GM21528 (cell line): Measurements from ENCODE around the gene ZCCHC24.

Experiments used
- ATAC-seq: cut with Tn5 transposase; IDR thresholded peaks from one replicate; pipeline ENCODE4 v1.9.1; 2021; ENCODE audit warnings: mild to moderate bottlenecking, moderate library complexity; ENCODE audit not compliant: unreplicated experiment, low FRiP score

The ZCCHC24 gene

DNA sequence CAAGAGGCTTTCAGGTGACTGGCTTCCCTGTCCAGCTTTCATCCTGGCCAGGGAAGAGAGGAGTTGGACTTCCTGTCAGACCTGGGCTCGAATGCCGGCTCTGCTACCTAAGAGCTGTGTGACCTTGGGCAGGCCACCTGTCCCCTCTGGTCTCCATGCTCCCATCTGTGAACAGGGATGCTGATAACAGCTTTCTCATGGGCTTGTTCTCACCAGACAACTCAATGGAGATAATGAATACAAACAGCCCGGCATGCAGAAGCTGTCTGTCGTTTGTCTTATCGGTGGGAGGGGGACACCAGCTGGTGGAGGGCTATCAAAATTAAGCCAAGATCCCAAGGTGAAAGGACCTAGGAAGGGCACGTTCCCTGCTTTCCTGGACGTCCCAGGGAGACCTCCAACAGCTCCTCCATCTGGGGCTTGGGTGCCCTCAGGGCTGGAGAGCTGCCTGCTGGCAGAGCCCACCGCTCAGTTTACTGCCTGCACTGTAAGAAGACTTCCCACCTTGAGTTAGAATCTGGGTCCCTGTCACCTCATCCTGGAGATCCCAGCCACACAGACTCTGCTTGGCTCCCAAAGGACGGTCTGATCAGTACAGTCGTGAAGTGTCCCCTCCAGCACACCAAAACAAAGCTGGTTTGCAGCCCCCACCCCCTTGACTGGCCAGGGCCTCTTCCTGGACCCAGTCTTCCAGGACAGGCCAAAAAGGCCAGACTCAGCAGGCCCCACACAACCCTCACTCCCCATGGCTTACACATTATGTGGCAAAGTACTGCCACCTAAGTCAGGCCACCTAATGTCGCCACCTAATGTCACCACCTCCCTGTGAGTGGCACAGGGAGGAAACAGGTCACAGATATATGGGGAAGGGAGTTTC lies 57.2 kb downstream of the ZCCHC24 start:
- no peak for ATAC-seq

DNA sequence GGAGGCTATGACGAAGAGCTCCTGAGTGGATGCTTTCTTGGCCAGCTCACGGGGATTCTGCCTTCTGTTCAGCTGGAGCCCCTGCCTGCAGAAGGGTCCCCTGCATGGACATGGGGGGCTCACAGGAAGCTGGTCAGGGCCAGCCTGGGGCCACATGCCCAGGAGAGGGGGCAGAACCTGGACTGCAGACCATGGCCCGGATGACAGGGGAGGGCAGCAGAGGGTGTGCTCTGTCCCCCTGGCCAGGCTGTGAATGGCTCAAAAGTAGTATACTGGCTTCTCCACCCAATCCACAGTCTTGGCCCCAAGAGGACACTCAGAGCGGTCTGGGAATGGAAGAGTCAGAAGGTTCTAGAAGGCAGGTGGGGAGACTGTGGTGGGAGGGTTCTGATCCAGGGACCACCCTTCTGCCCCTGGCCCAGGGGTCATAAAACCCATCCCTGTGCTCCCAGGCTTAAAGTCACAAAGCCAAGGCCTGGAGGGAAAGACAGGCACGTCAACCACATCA lies 57.9 kb downstream of the ZCCHC24 start:
- ATAC-seq = no peak

DNA sequence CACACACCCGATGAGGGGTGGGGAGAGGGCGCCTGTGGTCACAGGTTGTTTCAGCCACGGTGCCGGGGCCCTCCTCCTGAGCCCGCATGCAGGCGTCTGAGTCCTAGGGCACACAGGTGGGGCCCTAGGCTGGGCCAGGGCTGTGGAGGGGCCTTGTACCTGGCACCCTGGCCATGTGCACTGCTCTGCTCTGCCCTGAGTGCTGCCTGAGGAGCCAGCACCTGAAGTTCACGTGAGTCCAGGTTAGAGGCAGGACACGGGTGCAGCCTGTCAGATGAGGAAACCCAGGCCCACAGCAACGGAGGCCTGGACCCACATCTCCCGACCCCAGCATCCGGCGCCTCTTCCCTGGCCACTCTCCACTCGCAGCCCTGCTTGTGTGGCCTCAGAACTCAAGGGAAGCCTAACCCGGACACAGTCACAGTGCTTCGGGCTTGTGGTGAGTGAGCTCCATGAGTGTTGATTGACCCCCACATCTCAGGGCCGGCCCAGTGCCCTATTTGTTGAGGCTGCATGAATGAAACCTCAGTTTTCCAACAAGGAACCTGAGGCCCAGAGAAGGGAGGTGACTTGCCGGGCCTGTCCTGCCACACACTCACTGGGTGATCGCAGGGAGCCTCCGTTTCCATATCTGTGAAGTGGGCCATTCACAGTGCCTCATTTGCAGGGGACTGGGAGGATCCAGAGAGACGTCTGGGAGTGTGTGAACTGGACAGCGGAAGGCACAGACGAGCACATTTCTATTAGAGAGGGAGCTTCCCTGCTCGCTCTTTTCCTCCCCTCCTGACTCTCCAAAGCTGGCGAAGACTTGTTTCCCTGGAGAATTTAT lies 58.6 kb downstream of the ZCCHC24 start:
- ATAC-seq = no peak

DNA sequence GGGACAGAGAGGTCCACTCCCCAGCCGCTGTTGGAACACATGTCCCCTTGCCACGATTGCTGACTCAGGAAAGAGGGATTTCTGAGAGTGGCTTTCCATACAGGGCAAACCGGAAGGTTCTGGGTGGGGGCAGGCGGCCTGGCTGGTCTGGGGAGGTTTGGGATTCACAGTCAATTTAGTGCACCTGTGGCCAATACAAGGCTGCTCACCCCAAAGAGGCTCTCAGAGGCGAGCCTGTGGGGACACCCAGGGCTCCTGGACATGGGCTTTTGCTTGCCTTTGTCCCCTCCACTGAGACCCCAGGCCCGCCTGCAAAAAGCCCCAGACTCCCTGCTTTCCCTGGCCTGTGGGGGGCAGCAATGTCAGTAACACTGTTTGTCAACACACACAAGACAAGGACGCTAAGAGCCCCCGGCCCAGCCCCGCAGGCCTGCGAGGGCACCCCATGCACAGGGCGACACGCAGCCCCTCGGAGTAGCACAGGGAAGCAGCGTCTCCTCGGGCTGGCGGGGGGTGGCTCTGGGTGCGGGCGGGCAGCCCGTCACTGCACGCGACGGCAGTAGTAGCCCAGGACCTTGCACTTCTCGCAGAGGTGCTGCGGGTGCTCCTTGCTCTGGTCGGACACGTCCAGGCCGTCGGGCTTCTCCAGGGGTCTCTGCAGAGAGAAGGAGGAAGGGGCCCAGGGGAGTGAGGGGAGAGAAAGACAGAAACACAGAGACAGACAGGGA lies 59.5 kb downstream of the ZCCHC24 start:
- ATAC-seq = no peak

DNA sequence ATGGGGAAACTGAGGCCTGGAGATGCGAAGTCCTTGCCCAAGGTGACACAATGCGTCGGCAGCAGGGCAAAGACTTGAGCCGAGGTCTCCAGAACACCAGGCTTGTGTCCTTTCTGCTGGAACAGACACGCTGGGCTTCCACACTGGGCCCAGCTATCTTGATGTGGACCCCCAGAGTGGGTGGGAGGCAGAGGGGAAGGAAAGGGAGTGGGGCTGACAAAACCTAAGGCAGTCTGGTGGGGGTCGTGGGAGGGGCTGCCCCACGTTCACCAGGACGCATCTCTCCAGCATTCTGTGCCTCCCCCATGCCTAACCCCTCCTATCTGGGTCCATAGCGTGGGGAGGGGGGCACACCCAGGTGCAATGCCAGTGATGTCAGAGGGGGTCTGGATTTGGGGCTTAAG lies 60.0 kb downstream of the ZCCHC24 start:
- no peak for ATAC-seq

DNA sequence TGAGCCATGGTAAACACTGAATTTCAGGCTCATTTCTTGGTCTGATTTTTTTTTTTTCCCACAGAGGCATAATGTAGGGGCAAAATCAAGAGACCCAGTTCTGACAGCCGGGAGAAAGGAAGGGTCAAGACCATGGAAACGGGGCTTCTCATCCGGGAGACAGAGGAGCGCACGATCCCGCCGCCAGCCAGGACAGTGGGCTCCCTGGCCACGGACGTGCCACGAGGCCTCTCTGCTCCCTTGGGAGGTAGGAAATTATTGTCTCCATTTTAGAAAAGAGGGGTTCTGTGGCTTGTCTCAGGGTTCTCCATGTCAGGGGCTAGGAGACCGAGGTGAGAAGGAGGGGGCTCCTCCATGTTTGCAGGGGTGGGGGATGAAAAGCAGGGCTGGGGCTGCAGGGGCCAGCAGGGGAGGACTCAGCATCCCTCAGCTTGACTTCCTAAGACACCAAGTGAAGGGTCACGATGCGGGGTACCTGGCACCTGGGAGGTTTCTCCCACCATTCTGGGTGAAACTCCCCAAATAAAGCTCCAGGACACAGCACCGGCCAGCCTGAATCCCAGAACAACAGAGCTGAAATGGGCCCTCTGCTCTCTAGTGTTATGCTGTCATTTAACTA lies 60.5 kb downstream of the ZCCHC24 start:
- no peak for ATAC-seq

DNA sequence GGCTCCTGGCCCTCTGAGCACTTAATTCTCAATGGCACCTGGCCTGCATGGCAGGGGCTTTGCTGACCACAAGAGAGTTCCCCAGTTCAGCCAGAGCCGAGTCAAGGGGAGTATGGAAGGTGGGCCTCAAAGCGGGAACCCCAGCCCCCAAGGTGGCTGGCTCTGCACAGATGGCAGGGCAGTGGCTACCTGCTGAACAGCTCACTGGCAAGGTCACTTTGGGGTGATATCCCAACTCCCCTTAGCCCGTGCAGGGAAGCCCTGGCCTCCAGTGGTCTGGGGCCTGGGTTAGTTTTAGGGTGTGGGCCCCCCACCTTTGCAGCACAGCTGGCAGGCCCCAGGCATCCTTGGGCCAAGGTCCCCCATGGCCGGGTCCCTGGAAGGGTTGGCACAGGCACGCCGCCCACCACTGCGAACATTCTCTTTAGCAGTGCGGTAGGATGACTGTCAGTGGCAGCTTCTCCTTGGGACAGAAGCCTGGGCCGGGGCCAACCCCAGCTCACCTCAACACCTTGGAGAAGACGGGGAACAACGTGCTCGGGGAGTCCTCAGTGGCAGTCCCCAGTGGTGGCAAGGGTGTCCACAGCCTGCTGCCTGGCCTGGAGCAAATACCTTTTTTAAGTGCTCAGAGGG lies 61.3 kb downstream of the ZCCHC24 start:
- no peak for ATAC-seq

DNA sequence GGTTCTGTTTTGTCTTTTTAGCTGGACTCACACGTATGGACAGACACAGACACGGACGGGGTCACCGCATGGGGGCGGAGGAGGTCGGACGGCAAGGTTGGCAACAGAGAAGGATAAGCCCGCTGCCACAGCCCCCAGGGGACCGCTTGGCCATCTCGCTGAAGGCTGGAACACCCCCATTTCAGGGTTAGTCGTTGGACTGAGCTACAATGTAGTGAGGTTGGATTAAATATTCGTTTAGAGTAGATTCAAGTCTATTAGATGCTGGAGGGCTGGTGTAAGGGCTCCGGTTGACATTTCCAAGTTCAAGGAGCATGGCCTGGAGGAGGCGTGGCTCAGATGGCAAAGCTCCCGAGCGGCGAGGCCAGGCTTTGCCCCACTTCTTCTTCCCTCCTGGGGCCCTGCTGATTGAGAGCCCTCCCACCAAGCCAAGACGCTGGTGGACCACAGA lies 62.9 kb downstream of the ZCCHC24 start:
- no peak for ATAC-seq

DNA sequence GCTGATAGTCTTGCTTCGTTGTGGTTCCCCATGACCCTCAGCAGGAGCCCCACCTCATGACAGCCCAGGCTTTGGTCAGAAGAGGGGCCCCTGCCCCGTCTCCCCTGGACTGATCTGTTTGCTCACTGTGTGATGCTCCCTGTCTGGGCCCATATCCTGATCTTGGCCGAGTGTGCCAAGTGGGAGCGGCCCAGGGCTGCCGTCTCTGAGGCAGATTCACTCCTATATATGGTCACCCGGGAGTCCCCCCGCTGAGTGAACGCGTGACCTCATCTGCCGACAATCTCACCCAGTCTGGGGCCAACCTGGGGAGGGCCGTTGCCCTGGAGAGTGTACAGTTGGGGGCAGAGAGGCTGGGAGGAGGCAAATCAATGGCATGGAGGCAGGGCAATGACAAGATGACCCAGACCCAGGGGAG lies 63.6 kb downstream of the ZCCHC24 start:
- no peak for ATAC-seq

DNA sequence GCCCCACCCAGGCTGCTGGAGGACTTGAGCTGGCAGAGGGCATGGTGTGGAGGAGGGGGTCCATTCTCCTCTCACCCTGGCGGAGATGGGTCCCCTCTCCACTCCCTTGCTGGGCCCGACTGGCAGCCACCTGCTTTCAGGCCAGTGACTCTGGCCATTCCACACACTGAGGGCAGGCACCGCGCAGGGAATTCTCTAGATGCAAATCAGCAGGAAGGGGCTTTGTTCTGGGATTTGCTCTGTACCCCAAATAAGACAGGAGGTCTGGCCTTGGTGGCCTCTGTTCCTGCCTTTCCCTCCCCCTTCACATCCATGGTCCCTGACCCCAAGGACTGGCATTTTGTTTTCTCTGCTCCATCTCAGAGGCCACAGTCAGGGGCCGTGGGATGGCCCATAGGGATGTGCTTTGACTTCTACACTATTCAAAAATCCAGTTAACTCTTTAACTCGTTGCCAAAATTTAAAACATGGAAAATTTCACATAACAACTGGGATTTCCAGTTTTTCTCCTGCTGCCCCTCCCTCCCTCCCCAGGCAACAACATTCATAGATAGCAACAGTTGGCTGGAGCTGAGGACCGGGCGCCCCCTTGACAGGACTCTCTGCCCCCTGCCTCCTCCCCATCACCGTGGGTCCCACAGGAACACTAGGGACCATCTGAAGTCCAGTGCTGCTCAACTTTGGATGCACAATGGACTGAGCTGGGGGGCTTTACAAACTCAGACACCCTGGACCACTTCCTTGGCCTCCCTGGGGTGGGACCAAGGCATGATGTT lies 64.3 kb downstream of the ZCCHC24 start:
- ATAC-seq = no peak

DNA sequence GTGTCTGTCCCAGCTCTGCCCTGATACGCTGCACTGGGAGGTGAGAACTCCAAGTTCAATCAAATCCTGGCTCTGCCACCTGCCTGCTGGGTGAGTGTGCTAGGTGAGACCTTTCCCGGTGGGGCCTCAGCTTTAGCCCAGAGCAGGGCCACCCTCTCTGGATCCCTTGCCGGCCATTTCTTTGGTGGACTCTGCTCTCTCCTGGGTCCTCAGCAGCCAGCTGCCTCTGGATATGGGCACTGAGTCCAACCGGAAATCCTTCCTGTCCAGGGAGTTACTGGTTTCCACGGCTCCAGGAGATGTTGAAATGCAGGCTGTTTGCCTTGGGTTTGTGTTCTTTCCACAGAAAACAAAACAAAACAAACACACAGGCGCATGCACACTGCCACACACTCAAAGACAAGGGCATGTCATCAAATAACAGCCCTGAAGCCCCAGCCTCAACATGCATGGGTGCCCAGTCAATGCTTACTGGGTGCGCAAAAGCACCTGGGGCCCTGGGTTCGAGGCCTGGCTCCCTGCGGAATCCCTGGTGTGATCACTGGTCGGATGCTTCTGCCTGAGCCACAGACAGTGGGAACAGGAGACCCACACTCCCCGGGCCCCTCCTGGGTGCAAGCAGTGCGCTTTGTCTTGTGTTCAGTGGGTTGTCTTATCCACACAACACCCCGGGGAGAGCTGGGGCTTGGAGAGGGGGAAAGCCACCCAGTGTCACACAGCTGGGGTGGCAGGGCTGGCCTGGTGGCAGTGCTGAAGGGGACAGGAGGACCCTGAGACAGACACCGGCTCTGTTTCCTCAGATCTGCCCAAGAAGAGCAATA lies 65.1 kb downstream of the ZCCHC24 start:
- no peak for ATAC-seq

DNA sequence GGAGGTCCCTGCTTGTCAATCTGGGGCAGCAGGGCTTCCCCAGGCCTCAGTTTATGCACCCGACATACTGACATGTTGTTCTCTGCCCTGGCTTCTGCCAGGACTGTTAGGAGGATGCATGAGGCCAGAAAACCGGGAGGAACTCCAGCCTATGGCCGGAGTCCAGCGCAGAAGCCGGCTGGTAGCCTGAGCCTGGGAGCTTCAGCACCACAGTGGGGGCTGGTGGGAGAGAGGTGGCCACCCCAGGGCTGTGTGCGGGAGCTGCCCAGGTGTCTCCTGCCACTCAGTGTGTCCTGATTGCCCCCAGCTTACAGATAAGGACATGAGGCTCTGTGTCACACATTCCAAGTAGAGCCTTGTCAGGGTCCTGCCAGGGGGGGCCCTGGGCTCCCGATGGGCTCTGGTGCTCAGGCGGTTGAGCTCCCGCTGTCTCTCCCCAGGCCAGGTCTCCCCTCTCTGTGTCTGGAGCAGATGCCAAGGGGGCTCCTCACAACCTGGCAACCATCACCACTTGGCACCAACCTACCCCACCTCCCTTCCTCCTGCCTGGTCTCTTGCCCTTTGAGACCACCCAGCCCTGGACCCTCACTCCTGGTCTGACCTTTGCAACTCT lies 65.8 kb downstream of the ZCCHC24 start:
- ATAC-seq = no peak

DNA sequence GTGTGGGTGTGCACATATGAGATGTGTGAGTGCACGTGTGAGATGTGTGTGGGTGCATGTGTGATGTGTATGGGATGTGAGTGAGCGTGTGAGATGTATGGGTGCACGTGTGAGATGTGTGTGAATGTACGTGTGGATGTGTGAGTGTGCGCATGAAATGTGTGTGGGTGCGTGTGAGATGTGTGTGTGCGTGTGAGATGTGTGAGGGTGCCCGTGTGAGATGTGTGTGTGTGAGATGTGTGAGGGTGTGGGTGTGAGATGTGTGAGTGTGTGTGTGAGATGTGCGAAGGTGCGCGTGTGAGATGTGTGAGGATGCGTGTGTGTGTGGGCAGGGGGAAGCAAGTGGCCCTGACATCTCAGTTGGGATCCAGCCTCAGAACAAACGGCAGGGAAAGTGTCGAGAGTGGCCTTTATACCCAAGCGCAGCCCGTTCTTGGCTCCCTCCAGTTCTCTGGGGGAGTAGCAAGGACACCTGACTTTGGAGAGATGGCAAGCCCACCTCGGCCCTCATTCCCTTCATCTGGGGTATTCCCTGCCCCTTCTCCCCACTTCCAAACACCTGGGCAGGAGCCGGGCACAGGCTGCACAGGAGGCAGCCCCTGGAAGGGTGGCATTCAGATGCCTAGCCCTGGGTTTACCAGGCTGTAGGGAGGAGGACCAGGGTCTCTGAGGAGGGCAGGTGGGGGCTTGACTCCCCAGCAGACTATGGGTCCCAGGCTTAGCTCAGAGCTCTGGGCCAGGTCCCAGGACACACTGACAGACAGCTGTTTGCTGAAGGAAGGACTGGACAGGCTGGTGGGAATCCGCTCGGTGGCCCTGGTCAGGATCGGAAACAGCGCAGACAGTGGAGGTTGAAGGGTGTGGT lies 66.5 kb downstream of the ZCCHC24 start:
- no peak for ATAC-seq

DNA sequence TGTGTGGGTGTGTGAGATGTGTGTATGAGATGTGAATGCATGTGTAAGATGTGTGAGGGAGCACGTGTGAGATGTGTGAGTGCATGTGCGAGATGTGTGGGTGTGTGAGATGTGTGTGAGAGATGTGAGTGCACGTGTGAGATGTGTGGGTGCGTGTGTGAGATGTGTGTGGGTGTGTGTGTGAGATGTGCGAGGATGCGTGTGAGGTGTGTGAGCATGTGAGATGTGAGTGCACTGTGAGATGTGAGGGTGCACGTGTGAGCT lies 67.1 kb downstream of the ZCCHC24 start:
- ATAC-seq = no peak

DNA sequence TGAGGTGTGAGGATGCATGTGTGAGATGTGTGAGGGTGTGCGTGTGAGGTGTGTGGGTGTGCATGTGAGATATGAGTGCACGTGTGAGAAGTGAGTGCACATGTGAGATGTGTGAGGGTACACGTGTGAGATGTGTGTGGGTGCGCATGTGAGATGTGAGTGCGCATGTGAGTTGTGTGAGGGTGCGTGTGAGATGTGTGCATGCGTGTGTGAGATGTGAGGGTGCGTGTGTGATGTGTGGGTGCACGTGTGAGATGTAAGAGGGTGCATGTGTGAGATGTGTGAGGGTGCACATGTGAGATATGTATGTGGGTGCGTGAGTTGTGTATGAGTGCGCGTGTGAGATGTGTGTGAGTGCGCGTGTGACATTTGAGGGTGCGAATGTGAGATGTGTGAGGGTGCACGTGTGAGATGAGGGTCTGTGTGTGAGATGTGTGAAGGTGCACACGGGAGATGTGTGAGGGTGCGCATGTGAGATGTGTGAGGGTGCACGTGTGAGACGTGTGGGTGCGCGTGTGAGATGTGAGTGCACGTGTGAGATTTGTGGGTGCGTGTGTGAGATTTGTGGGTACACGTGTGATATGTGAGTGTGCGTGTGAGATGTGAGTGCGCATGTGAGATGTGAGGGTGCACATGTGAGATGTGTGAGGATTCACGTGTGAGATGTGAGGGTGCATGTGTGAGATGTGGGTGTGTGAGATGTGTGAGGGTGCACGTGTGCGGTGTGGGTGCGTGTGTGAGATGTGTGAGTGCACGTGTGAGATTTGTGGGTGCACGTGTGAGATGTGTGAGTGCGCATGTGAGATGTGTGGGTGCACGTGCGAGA lies 67.7 kb downstream of the ZCCHC24 start:
- no peak for ATAC-seq
